Mucosa of descending colon (tissue), 3 donors: ENCODE results near the gene POLR2C. TPM values are rescaled to one million over a fixed set of nuclear protein-coding genes. Genes with fewer than 3 reads are reported as not detected.

Experiments
- ATAC-seq: fragments of 200-7000 bp; cut with Tn5 transposase; one replicate; pipeline ENCODE4 v1.9.1; 2020; ENCODE audit warnings: mild to moderate bottlenecking, moderate library complexity
- DNase-seq, 3 donors: peaks; one replicate each; pipeline ENCODE4 v3.0.0-alpha.2; 2020
- H3K36me3 ChIP-seq: fragments of 200-600 bp; one replicate; pipeline ENCODE4 v1.8.0; 2021; ENCODE audit warnings: low read depth, mild to moderate bottlenecking
- H3K4me1 ChIP-seq: fragments of 200-600 bp; one replicate; pipeline ENCODE4 v1.8.0; 2021; ENCODE audit warnings: low read depth, mild to moderate bottlenecking
- H3K4me3 ChIP-seq: fragments of 200-600 bp; one replicate; pipeline ENCODE4 v1.8.0; 2021; ENCODE audit warnings: mild to moderate bottlenecking
- H3K9me3 ChIP-seq: fragments of 200-600 bp; one replicate; pipeline ENCODE4 v1.8.0; 2021; ENCODE audit warnings: mild to moderate bottlenecking
- intact Hi-C, 2 donors: fragments of 100-400 bp; cut with DNase I in 1 of 2; cut with micrococcal nuclease in 1 of 2; formaldehyde crosslinking; loops; one replicate each; pipeline versions ENCODE4 v1.11.0 to v1.11.1; 2022; cut with DNase I, micrococcal nuclease
- total RNA-seq, 3 donors: library from RNA; stranded (reverse); fragmentation: NEBNext Ultra II Directional in 2 of 3; extraction: Animal tissue kit (Norgen Biotek cat#: 25700) in 2 of 3; gene quantifications; one replicate each; pipeline versions ENCODE4 v1.2.1 to v1.2.4, GENCODE V29; 2021 to 2023
- TF ChIP-seq, protein P1 (sequence below): fragments of 200-600 bp; IDR thresholded peaks from one replicate; pipeline ENCODE4 v1.8.0; 2022; ENCODE audit warnings: antibody characterized with exemption, mild to moderate bottlenecking
- donor health status: DM: no; HTN: no; CAD: no; lungs with moderate emphysema.
- donor health status: DM: no; HTN: no; CAD: no.
- donor health status: DM: no; HTN: yes; CAD: no.

POLR2C gene
- total RNA-seq, 3 donors from 2014 or later, result 50.0 to 51.3 (median 51.0) TPM

DNA sequence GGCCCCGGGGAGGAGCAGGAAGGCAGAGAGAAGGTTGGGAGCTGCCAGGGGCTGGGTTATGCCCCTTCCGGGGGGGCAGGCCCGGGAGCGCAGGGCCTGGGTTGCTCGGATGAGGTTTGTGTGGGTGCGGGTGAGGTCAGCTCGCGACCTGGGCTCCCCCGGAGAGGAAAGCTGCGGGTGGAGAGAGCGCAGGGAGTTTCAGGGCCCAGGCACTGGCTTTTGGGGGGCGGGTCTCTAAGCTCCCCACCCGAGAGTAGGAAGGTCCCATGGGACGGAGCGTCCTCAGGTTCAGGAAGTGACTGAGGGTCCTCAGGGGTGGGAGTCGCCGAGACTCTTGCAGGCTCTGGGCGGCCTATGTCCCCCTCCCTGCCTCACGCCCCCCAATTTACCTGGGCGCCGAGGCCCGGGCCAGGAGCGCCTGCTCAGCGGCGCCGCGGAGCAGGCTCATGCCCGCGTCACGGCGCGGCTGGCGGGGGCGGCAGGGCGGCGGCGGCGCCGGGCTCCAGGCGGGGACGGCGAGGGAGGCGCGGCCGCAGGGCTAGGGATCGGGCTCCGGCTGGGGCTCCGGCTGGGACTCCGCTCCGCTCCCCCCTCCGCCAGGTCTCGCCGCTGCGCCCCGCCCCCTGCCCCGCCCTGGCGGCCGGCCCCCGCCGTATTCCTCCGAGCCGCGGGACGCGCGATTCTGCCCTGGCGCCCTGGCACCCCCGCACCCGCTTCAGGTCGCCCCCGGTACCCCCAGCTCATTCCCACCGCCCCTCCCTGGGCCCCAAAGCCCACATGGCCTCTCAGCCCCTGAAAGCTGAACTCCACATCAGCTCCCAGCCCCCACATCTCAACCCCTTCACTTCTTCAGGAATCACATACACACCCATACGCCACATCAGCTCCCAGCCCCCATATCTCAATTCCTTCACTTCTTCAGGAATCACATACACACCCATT is 23.7 kb downstream of the POLR2C start, which contains the start of gene DOK4:
DOK4 (minus strand) TSS at position 578 of the 942 bp plus-strand sequence. CDS start 6,986 bp downstream, outside the sequence.
- no peaks in the 10 kb centered on the region for H3K36me3 ChIP-seq
- DNase-seq, result peak; percentile 86 to 92 (median 88)
- peaks cover 12% of the 10 kb centered on the region for H3K4me1 ChIP-seq
- intact Hi-C loops, result no loop called here
- H3K9me3 ChIP-seq, result no peaks in the 10 kb centered on the region
- peak; percentile 95 for ATAC-seq
- TF ChIP-seq, protein P1, sequence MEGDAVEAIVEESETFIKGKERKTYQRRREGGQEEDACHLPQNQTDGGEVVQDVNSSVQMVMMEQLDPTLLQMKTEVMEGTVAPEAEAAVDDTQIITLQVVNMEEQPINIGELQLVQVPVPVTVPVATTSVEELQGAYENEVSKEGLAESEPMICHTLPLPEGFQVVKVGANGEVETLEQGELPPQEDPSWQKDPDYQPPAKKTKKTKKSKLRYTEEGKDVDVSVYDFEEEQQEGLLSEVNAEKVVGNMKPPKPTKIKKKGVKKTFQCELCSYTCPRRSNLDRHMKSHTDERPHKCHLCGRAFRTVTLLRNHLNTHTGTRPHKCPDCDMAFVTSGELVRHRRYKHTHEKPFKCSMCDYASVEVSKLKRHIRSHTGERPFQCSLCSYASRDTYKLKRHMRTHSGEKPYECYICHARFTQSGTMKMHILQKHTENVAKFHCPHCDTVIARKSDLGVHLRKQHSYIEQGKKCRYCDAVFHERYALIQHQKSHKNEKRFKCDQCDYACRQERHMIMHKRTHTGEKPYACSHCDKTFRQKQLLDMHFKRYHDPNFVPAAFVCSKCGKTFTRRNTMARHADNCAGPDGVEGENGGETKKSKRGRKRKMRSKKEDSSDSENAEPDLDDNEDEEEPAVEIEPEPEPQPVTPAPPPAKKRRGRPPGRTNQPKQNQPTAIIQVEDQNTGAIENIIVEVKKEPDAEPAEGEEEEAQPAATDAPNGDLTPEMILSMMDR, result no peak
- peak within 1 kb of the TSS; percentile 74 for H3K4me3 ChIP-seq

DNA sequence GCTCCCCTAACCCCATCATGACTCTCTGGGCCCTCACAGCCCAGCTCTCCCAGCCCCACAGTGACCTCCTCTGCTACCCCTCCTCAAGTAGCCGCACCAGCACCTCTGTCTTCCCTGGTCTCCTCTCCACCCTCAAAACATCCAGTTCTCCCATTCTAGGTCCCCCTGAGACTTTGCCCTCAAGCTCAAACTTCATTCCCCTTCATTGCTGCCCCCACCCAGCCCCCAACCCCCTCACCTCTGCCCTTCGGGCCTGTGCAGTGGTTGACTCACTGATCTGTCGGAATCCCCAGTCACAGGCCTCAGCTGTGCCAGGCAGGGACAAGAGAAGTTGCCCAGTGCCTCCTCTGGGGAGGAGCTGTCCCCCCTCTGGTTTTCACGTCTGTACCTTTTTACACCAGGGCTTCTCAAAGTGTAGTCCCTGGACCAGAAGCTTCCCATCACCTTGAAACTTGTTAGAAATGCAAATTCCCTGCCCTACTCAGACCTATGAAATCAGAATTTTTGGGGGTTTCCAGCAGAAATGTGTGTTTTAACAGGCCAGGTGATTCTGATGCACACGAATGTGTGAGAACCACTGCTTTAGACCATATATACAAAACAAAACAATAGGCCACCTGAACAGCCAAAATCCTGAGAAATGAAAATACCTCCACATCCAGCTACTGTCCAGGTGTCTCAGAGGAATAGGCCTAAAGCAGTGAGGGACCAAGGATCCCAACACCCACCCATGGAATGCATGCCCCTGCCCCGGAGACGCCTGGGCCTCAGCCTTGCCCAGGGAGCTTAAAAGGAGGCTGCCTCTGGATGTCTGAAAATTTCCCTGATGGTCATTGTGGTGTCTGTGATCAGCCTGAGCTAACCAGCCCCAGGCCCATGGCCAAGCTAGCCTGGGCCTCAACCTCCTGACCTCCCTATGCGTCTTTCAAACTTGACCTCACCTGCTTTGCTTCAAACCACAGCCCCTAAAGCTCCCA is 24.7 kb downstream of the POLR2C start:
- ATAC-seq (no peak), DNase-seq (peak in 1 of 3 donors; percentile 6)
- H3K4me3 ChIP-seq, result no peak overlapping the region
- peaks cover 12% of the 10 kb centered on the region for H3K4me1 ChIP-seq
- TF ChIP-seq, protein P1, result no peak
- H3K9me3 ChIP-seq, result no peaks in the 10 kb centered on the region
- intact Hi-C loops, result no loop called here
- no peaks in the 10 kb centered on the region for H3K36me3 ChIP-seq

DNA sequence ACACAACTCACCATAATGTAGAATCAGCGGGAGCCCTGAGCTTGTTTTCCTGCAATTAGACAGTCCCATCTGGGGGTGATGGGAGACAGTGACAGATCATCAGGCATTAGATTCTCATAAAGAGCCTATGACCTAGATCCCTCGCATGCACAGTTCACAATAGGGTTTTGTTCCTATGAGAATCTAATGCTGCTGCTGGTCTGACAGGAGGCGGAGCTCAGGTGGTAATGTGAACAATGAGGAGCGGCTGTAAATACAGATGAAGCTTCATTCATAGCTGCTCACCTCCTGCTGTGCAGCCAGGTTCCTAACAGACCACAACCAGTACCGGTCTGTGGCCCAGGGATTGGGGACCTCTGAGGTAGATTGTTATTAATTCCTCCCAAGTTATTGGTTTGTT is 26.8 kb downstream of the POLR2C start:
- Histone ChIP-seq H3K9me3 (no peaks in the 10 kb centered on the region), H3K4me1 (peaks cover 12% of the 10 kb centered on the region), H3K36me3 (no peaks in the 10 kb centered on the region), H3K4me3 (no peak overlapping the region)
- ATAC-seq (no peak), DNase-seq (no peak)
- intact Hi-C loops, result no loop called here
- TF ChIP-seq, protein P1, result no peak

DNA sequence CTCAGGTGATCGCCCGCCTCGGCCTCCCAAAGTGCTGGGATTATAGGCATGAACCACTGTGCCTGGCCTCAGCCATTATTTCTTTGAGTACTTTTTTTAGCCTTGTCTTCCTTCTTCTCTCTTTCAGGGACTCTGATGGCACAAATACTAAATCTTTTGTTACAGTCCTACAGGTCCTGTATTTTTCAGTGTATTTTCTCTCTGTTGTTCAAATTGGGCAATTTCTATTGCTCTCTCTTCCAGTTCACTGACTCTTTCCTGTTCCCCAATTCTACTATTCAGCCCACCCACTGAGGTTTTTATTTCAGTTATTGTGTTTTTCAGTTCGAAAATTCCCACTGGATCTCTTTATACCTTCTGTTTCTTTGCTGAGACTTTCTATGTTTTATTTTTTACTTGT is 31.3 kb downstream of the POLR2C start:
- Histone ChIP-seq H3K9me3 (no peaks in the 10 kb centered on the region), H3K4me1 (no peaks in the 10 kb centered on the region), H3K4me3 (no peak overlapping the region), H3K36me3 (no peaks in the 10 kb centered on the region)
- ATAC-seq (no peak), DNase-seq (no peak)
- intact Hi-C loops, result no loop called here
- TF ChIP-seq, protein P1, result no peak

DNA sequence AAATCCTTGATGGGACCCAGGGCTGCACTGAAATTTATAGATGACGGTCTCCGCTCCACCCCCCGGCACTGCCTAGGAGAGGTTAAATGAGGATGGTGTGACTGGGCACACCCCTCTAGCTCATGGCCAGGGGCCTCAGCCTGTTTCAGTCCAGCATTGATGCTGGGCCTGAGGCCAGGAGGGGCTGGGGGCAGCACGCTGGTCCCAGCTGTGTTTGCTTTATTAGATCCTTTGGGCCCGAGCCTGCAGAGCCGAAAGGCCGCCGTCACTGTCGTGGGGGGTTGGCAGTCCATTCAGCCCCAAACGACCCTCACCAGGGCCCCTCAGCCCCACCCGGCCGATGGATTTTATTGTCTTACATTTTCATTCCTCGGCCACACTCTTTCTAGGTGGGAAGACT is 34.6 kb downstream of the POLR2C start:
- Histone ChIP-seq H3K36me3 (no peaks in the 10 kb centered on the region), H3K4me1 (no peaks in the 10 kb centered on the region), H3K9me3 (no peaks in the 10 kb centered on the region), H3K4me3 (no peak overlapping the region)
- DNase-seq, result no peak
- intact Hi-C loops, result no loop called here
- TF ChIP-seq, protein P1, result no peak
- ATAC-seq, result no peak
